GM12878 (cell line): ENCODE results near the gene GPSM1. TPM values are rescaled to one million over a fixed set of nuclear protein-coding genes. Genes with fewer than 3 reads are reported as not detected.

Source experiments
- ATAC-seq: fragments of 200-7000 bp; cut with Tn5 transposase; 3 replicates; pipeline ENCODE4 v1.9.1; 2020; ENCODE audit warnings: mild to moderate bottlenecking, moderate library complexity
- BruUV-seq: library from RNA; stranded (reverse); fragments of 400-500 nt; replicated peaks from 2 replicates; lab custom pipeline; 2021; lab: Mats Ljungman, UMichigan
- CTCF ChIA-PET: fragments of 300-600 bp; sonication (Branson Sonifier 250); formaldehyde crosslinking; extraction: SDS; loops from one replicate; lab custom pipeline; 2021; ENCODE audit warnings: inconsistent platforms; lab: Yijun Ruan, JAX
- POLR2A ChIA-PET: fragments of 350-600 bp; formaldehyde crosslinking; extraction: SDS; loops from one replicate; lab custom pipeline; 2021; ENCODE audit warnings: inconsistent platforms; lab: Charles Lee
- RAD21 ChIA-PET: fragments of 300-600 bp; sonication (Branson Sonifier 250); formaldehyde crosslinking; loops from one replicate; lab custom pipeline; 2023; ENCODE audit warnings: antibody characterized with exemption; ENCODE audit not compliant: unreplicated experiment; lab: Charles Lee
- SMC1A ChIA-PET: fragments of 300-600 bp; sonication (Branson Sonifier 250); formaldehyde crosslinking; loops from one replicate; lab custom pipeline; 2023; ENCODE audit not compliant: unreplicated experiment, uncharacterized antibody; lab: Charles Lee
- DNase-seq: peaks from one replicate; pipeline ENCODE4 v3.0.0-alpha.2; 2011; ENCODE audit warnings: low read depth, low spot score
- FAIRE-seq: peaks from 3 replicates; lab custom pipeline; 2011; peaks lifted over from hg19 to GRCh38; lab: Jason Lieb, UNC
- H2AFZ ChIP-seq: 2 replicates; pipeline ENCODE4 v1.6.0; 2011; ENCODE audit warnings: low read depth, low read length, control low read depth; ENCODE audit not compliant: control insufficient read depth
- H3K27ac ChIP-seq: 2 replicates; pipeline ENCODE4 v1.5.1; 2011; ENCODE audit warnings: control low read depth; ENCODE audit not compliant: control insufficient read depth, insufficient read depth
- H3K27me3 ChIP-seq, 2 experiments: replicated peaks in 1 of 2; 2 replicates each; pipeline versions ENCODE4 v1.6.0 to v1.6.1; 2011; ENCODE audit warnings: low read length in 1 of 2; ENCODE audit not compliant: control insufficient read depth in 2 of 2, insufficient read depth in 2 of 2
- H3K36me3 ChIP-seq, 2 experiments: 2 replicates each; pipeline ENCODE4 v1.5.1; 2011; ENCODE audit warnings: low read length in 1 of 2; ENCODE audit not compliant: control insufficient read depth in 2 of 2, insufficient read depth in 2 of 2
- H3K4me1 ChIP-seq: 2 replicates; pipeline ENCODE4 v1.6.1; 2011; ENCODE audit warnings: mild to moderate bottlenecking, low read length, moderate library complexity, mixed read lengths; ENCODE audit not compliant: control insufficient read depth, insufficient read depth
- H3K4me2 ChIP-seq: 2 replicates; pipeline ENCODE4 v1.6.0; 2011; ENCODE audit warnings: control low read depth; ENCODE audit not compliant: control insufficient read depth, insufficient read depth
- H3K4me3 ChIP-seq: fragments of 200-600 bp; sonication (generic); 2 replicates; pipeline ENCODE4 v1.5.1; 2016
- H3K79me2 ChIP-seq: 2 replicates; pipeline ENCODE4 v1.6.0; 2011; ENCODE audit warnings: low read length; ENCODE audit not compliant: control insufficient read depth, insufficient read depth
- H3K9ac ChIP-seq: 2 replicates; pipeline ENCODE4 v1.8.0; 2011; ENCODE audit warnings: low read length, control low read depth, mixed read lengths; ENCODE audit not compliant: control insufficient read depth, insufficient read depth
- H3K9me3 ChIP-seq: replicated peaks from 3 replicates; pipeline ENCODE4 v1.5.1; 2011; ENCODE audit warnings: mild to moderate bottlenecking, low read length; ENCODE audit not compliant: control insufficient read depth, insufficient read depth
- H4K20me1 ChIP-seq: 2 replicates; pipeline ENCODE4 v1.6.0; 2011; ENCODE audit not compliant: control insufficient read depth, insufficient read depth
- CEBPB ChIP-seq, 2 experiments: fragments of 150-350 bp in 1 of 2; IDR thresholded peaks; 2 replicates each; pipeline ENCODE4 v1.6.1; 2012 to 2014; ENCODE audit warnings: low read depth in 2 of 2, low read length in 2 of 2, borderline replicate concordance in 1 of 2, inconsistent platforms in 1 of 2
- CHD1 ChIP-seq: IDR thresholded peaks from 2 replicates; pipeline ENCODE4 v1.6.1; 2012; ENCODE audit warnings: low read depth, low read length, improper control_type of control experiment
- ESRRA ChIP-seq: IDR thresholded peaks from 2 replicates; pipeline ENCODE4 v1.6.1; 2012; ENCODE audit warnings: mild to moderate bottlenecking, low read length, improper control_type of control experiment
- FOXK2 ChIP-seq: fragments of 450-650 bp; IDR thresholded peaks from 2 replicates; pipeline ENCODE4 v1.6.1; 2017; ENCODE audit warnings: mild to moderate bottlenecking, moderate library complexity
- IKZF1 ChIP-seq: fragments of 450-650 bp; conservative IDR thresholded peaks from 2 replicates; pipeline ENCODE4 v1.6.1; 2017; ENCODE audit warnings: antibody characterized with exemption, mild to moderate bottlenecking
- IKZF2 ChIP-seq, 2 experiments: fragments of 450-650 bp; IDR thresholded peaks; 2 replicates each; pipeline ENCODE4 v1.6.1; 2017; ENCODE audit warnings: mild to moderate bottlenecking in 2 of 2, moderate library complexity in 2 of 2
- JUNB ChIP-seq: IDR thresholded peaks from 2 replicates; pipeline ENCODE4 v1.6.1; 2016; ENCODE audit warnings: antibody characterized with exemption, mild to moderate bottlenecking
- MYB ChIP-seq: fragments of 150-350 bp; IDR thresholded peaks from 2 replicates; pipeline ENCODE4 v1.6.1; 2014; ENCODE audit warnings: mild to moderate bottlenecking, low read depth, low read length, borderline replicate concordance
- NFXL1 ChIP-seq: fragments of 450-650 bp; IDR thresholded peaks from 2 replicates; pipeline ENCODE4 v1.6.1; 2017; ENCODE audit warnings: antibody characterized with exemption, mild to moderate bottlenecking, borderline replicate concordance
- SPI1 ChIP-seq: IDR thresholded peaks from 2 replicates; pipeline ENCODE4 v1.6.1; 2011; ENCODE audit warnings: low read depth, mild to moderate bottlenecking, low read length, moderate library complexity, borderline replicate concordance; ENCODE audit not compliant: insufficient read depth
- SUPT20H ChIP-seq: IDR thresholded peaks from 2 replicates; pipeline ENCODE4 v1.6.1; 2011; ENCODE audit warnings: low read depth, mild to moderate bottlenecking, low read length, moderate library complexity, borderline replicate concordance; ENCODE audit not compliant: control insufficient read depth
- WGBS: methylation state at CpG from one replicate; pipeline ENCODE4 v1.1.6; 2016; ENCODE audit warnings: low lambda C conversion rate; ENCODE audit not compliant: insufficient replicate concordance, insufficient coverage; ENCODE audit errors: missing lambda C conversion rate; 5-methylcytosine and 5-hydroxymethylcytosine counted together
- in situ Hi-C: fragments of 300-500 bp; cut with MboI; formaldehyde crosslinking; loops from 9 replicates; pipeline ENCODE4 v1.14.3; 2018; ENCODE audit warnings: mixed read lengths
- intact Hi-C: fragments of 100-400 bp; cut with micrococcal nuclease; formaldehyde crosslinking; loops from one replicate; pipeline ENCODE4 v1.14.2; 2022; ENCODE audit not compliant: unreplicated experiment
- polyA plus RNA-seq, 11 experiments: library from polyadenylated mRNA; depleted of rRNA in 4 of 11; unstranded in 6 of 11; stranded (reverse) in 5 of 11; fragments of >200 nt; fragmentation: Nextera tagmentation in 4 of 11; fragmentation: Illumina TruSeq in 1 of 11; extraction: Ambion mirVana in 4 of 11; extraction: Trizol in 1 of 11; gene quantifications; 1 replicate in 1 of 11; 2 replicates in 10 of 11; pipeline versions ENCODE4 v1.2.1 to v1.2.3, GENCODE V29; 2011 to 2016; ENCODE audit warnings: inconsistent platforms in 2 of 11, missing spikeins in 2 of 11, low read depth in 1 of 11
- total RNA-seq, 4 experiments: library from RNA; depleted of rRNA in 3 of 4; stranded (reverse); fragments of >200 nt in 3 of 4; fragmentation: Illumina TruSeq in 1 of 4; extraction: Trizol in 1 of 4; gene quantifications; 2 replicates each; pipeline versions ENCODE4 v1.2.1 to v1.2.3, GENCODE V29; 2013 to 2021
- TF ChIP-seq, protein P1 (sequence below): IDR thresholded peaks from 2 replicates; pipeline ENCODE4 v1.6.1; 2011; ENCODE audit warnings: borderline replicate concordance, low read depth, mild to moderate bottlenecking, moderate library complexity, mixed read lengths, low read length; ENCODE audit not compliant: insufficient read depth; ENCODE audit errors: extremely low read length
- TF ChIP-seq, protein P2 (sequence below): fragments of 150-350 bp; IDR thresholded peaks from 2 replicates; pipeline ENCODE4 v1.6.1; 2014; ENCODE audit warnings: mild to moderate bottlenecking, low read depth, low read length
- TF ChIP-seq, protein P3 (sequence below): IDR thresholded peaks from 2 replicates; pipeline ENCODE4 v1.6.1; 2012; ENCODE audit warnings: mild to moderate bottlenecking, low read depth, low read length
- TF ChIP-seq, protein P4 (sequence below): IDR thresholded peaks from 2 replicates; pipeline ENCODE4 v1.6.1; 2011; ENCODE audit warnings: mild to moderate bottlenecking, low read depth, low read length, moderate library complexity; ENCODE audit not compliant: insufficient replicate concordance

The GPSM1 gene
- total and polyA plus RNA-seq, 10 of the 15 experiments (the other 5 are each of a cell fraction or from before 2014, with no cell fraction given), result 0.04 to 0.10 (median 0.10) TPM; not detected in 7

DNA sequence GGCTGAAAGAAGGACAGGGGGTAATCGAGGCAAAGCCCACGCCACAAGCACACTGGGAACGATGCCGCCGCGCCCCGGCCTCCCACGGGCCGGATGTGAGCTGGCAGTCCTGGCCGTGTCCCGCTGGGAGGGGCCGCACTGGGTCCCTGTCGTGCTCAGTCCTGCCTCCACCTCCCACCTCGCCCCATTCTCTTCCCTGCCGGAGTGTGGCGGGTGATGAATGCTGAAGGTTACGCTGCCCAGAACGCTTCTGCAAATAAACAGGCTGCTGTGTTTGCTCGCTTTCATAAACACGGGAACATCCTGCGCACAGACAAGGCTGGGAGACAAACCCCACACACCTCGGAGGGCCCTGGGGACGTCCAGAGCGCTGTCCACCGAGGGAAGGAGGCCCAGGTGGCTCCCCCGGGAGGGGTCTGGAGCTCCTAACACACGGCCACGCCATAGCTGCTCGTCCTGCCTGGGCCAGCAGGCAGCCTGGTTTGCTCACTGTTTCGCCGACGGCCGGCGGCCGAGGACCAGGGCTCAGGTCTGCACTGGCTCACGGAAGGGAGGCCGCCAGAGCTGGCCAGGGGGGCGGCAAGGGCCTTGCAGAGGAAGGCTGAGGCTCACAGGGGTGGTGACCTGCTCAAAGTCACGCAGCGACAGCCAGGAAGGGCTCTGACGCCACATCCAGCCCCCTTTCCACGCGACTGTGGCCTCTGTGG is 33.9 kb downstream of the GPSM1 start:
- Histone ChIP-seq H2AFZ (no peak overlapping the region), H3K4me3 (no peak overlapping the region), H3K4me2 (no peak overlapping the region), H4K20me1 (no peaks in the 10 kb centered on the region), H3K79me2 (no peaks in the 10 kb centered on the region), H3K9me3 (no peaks in the 10 kb centered on the region; the same call in 2 of the 3 replicates), H3K4me1 (peaks cover 10% of the 10 kb centered on the region), H3K27ac (no peak overlapping the region), H3K36me3 (no peaks in the 10 kb centered on the region), H3K27me3 (no peaks in the 10 kb centered on the region), H3K9ac (no peak overlapping the region)
- intact Hi-C loops (no loop called here), in situ Hi-C loops (no loop called here)
- RAD21 ChIA-PET, result no interaction called here
- ATAC-seq, result no peak
- DNase-seq, result no peak
- BruUV-seq, result no TSS peak
- SMC1A ChIA-PET, result no interaction called here
- FAIRE-seq, result no peak
- POLR2A ChIA-PET, result no interaction called here
- CTCF ChIA-PET, result no interaction called here
- 85% methylated on average over 35 of the region's 43 CpGs for WGBS
- TF ChIP-seq CEBPB (IDR thresholded peaks at IDR 0.05; ENCODE audit: borderline replicate concordance in 1 of 2, low read depth in 2 of 2, low read length in 2 of 2) (no peak), FOXK2 (no peak), CHD1 (no peak), SUPT20H (no peak), ESRRA (no peak), IKZF2 (IDR thresholded peaks at IDR 0.05) (no peak), NFXL1 (no peak), SPI1 (no peak), JUNB (no peak), IKZF1 (no peak), MYB (no peak)
- TF ChIP-seq, protein P1, sequence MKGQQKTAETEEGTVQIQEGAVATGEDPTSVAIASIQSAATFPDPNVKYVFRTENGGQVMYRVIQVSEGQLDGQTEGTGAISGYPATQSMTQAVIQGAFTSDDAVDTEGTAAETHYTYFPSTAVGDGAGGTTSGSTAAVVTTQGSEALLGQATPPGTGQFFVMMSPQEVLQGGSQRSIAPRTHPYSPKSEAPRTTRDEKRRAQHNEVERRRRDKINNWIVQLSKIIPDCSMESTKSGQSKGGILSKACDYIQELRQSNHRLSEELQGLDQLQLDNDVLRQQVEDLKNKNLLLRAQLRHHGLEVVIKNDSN, result no peak
- TF ChIP-seq, protein P2, sequence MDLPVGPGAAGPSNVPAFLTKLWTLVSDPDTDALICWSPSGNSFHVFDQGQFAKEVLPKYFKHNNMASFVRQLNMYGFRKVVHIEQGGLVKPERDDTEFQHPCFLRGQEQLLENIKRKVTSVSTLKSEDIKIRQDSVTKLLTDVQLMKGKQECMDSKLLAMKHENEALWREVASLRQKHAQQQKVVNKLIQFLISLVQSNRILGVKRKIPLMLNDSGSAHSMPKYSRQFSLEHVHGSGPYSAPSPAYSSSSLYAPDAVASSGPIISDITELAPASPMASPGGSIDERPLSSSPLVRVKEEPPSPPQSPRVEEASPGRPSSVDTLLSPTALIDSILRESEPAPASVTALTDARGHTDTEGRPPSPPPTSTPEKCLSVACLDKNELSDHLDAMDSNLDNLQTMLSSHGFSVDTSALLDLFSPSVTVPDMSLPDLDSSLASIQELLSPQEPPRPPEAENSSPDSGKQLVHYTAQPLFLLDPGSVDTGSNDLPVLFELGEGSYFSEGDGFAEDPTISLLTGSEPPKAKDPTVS, result no peak
- TF ChIP-seq, protein P3, sequence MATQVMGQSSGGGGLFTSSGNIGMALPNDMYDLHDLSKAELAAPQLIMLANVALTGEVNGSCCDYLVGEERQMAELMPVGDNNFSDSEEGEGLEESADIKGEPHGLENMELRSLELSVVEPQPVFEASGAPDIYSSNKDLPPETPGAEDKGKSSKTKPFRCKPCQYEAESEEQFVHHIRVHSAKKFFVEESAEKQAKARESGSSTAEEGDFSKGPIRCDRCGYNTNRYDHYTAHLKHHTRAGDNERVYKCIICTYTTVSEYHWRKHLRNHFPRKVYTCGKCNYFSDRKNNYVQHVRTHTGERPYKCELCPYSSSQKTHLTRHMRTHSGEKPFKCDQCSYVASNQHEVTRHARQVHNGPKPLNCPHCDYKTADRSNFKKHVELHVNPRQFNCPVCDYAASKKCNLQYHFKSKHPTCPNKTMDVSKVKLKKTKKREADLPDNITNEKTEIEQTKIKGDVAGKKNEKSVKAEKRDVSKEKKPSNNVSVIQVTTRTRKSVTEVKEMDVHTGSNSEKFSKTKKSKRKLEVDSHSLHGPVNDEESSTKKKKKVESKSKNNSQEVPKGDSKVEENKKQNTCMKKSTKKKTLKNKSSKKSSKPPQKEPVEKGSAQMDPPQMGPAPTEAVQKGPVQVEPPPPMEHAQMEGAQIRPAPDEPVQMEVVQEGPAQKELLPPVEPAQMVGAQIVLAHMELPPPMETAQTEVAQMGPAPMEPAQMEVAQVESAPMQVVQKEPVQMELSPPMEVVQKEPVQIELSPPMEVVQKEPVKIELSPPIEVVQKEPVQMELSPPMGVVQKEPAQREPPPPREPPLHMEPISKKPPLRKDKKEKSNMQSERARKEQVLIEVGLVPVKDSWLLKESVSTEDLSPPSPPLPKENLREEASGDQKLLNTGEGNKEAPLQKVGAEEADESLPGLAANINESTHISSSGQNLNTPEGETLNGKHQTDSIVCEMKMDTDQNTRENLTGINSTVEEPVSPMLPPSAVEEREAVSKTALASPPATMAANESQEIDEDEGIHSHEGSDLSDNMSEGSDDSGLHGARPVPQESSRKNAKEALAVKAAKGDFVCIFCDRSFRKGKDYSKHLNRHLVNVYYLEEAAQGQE, result no peak
- TF ChIP-seq, protein P4, sequence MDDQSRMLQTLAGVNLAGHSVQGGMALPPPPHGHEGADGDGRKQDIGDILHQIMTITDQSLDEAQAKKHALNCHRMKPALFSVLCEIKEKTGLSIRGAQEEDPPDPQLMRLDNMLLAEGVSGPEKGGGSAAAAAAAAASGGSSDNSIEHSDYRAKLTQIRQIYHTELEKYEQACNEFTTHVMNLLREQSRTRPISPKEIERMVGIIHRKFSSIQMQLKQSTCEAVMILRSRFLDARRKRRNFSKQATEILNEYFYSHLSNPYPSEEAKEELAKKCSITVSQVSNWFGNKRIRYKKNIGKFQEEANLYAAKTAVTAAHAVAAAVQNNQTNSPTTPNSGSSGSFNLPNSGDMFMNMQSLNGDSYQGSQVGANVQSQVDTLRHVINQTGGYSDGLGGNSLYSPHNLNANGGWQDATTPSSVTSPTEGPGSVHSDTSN, result no peak
